Measurements from ENCODE around the gene ANKRD22.

GRCh38 chr10:88810196-88810961 is 41.3 kb downstream of the ANKRD22 start:
- TF ChIP-seq, protein P1, sequence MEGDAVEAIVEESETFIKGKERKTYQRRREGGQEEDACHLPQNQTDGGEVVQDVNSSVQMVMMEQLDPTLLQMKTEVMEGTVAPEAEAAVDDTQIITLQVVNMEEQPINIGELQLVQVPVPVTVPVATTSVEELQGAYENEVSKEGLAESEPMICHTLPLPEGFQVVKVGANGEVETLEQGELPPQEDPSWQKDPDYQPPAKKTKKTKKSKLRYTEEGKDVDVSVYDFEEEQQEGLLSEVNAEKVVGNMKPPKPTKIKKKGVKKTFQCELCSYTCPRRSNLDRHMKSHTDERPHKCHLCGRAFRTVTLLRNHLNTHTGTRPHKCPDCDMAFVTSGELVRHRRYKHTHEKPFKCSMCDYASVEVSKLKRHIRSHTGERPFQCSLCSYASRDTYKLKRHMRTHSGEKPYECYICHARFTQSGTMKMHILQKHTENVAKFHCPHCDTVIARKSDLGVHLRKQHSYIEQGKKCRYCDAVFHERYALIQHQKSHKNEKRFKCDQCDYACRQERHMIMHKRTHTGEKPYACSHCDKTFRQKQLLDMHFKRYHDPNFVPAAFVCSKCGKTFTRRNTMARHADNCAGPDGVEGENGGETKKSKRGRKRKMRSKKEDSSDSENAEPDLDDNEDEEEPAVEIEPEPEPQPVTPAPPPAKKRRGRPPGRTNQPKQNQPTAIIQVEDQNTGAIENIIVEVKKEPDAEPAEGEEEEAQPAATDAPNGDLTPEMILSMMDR (conservative IDR thresholded peaks at IDR 0.05 in 1 of 2, IDR thresholded peaks at IDR 0.05 in 1 of 2; ENCODE audit: extremely low read depth in 1 of 2, insufficient read depth in 1 of 2, low read depth in 1 of 2, low read length in 2 of 2), result peak; percentile 85 to 87
- no peak for TF ChIP-seq EZH2 (IDR thresholded peaks at IDR 0.05; ENCODE audit: borderline replicate concordance, low read length)

Data from mammary epithelial cell (primary cell).